ENCODE results near the gene MAP2K7.

DNA sequence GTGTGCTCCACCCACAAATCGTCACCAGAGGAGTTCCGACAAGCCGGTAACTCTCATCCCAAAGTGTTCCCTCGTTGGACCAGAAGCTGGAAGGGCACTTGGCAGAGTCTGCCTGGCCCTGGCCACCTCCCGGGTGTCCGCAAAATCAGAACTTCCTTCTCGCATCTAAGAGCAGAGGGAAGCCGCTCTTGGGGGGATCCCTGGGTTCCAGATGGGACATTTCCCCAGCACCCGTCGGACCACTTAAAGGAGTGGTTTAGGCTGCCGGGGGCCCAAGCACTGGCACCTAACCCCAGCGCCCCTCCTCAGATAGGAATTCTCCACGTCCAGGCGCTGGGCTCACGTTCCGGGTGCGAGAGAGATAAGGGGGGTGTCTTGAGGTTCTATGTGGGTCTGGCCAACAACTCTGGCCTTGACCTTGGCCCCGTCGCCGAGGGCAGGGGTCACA lies 857 bp upstream of the MAP2K7 start:
- TF ChIP-seq, protein P1, sequence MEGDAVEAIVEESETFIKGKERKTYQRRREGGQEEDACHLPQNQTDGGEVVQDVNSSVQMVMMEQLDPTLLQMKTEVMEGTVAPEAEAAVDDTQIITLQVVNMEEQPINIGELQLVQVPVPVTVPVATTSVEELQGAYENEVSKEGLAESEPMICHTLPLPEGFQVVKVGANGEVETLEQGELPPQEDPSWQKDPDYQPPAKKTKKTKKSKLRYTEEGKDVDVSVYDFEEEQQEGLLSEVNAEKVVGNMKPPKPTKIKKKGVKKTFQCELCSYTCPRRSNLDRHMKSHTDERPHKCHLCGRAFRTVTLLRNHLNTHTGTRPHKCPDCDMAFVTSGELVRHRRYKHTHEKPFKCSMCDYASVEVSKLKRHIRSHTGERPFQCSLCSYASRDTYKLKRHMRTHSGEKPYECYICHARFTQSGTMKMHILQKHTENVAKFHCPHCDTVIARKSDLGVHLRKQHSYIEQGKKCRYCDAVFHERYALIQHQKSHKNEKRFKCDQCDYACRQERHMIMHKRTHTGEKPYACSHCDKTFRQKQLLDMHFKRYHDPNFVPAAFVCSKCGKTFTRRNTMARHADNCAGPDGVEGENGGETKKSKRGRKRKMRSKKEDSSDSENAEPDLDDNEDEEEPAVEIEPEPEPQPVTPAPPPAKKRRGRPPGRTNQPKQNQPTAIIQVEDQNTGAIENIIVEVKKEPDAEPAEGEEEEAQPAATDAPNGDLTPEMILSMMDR (IDR thresholded peaks at IDR 0.05) = no peak
- TF ChIP-seq POLR2A (IDR thresholded peaks at IDR 0.05) (no peak), EP300 (IDR thresholded peaks at IDR 0.05) (no peak)
